Activated T-cell treated with anti-CD3 and anti-CD28 coated beads for 24 hours (primary cell): ENCODE data around the gene KANSL2.
A peak's percentile ranks its signal among the peaks of the same experiment; 100 is the strongest.
"Not testable (repeated sequence)": the region's sequence is repeated elsewhere in the genome, so short reads cannot be mapped to it uniquely, and the experiment has no call there.

ENCODE experiments used
- DNase-seq: peaks from one replicate; pipeline ENCODE4 v3.0.0-alpha.2; 2020; ENCODE audit warnings: low read depth

The KANSL2 gene

DNA sequence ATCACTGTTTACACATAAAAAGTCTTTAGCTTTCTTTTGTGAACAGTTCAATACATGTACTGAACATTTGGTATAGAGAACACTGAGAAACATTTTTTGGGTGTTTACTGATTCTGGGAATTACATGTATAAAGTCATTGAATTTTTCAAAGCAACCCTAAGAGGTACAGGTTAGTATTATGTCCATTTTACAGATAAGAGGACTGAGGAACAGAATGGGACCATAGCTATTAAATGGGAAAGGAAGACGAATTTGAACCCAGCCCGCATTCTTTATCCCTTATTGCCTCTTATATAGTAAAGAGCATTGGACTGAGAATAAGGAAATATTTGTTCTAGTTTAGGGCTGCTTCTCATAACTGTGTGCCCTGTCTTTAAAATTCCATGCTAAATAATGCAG is 889 bp upstream of the KANSL2 start:
- DNase-seq: no peak

DNA sequence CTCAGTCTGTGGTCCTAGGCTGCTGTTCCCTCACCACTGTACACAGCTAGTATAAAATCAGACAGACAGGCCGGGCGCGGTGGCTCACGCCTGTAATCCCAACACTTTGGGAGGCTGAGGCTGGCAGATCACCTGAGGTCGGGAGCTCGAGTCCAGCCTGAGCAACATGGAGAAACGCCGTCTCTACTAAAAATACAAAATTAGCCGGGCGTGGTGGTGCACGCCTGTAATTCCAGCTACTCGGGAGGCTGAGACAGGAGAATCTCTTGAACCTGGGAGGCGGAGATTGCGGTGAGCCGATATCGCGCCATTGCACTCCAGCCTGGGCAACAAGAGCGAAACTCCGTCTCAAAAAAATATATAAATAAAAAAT is 481 bp upstream of the KANSL2 start:
- not testable (repeated sequence) for DNase-seq

DNA sequence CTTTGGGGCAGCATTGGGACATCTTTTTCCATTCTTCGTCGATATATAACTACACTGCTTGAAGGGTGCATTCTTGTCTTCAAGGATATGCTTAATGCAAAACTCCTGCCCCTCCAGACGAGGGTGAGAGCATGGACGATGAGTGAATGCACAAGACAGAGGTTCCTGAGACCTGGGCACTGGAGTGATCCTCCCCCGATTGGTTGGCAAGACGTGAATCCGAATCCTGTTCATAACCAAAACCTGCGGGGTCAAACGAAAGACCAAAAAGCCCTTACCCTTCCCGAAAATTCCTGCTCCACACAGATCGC is 684 bp downstream of the KANSL2 start:
- DNase-seq: no peak

DNA sequence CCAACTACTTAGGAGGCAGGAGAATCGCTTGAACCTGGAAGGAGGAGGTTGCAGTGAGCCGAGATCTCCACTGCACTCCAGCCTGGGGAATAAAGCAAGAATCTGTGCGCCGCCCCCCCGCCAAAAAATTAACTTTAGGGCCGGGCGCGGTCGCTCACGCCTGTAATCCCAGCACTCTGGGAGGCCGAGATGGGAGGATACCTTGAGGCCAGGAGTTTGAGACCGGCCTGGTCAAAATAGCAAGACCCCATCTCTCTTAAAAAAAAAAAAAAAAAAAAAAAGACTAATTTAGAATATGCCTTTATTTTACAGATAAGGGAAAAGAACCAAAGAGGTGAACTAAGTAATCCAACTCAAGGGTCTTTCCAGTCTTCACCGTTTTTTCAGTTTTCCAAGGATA is 1.2 kb downstream of the KANSL2 start:
- DNase-seq: no peak

DNA sequence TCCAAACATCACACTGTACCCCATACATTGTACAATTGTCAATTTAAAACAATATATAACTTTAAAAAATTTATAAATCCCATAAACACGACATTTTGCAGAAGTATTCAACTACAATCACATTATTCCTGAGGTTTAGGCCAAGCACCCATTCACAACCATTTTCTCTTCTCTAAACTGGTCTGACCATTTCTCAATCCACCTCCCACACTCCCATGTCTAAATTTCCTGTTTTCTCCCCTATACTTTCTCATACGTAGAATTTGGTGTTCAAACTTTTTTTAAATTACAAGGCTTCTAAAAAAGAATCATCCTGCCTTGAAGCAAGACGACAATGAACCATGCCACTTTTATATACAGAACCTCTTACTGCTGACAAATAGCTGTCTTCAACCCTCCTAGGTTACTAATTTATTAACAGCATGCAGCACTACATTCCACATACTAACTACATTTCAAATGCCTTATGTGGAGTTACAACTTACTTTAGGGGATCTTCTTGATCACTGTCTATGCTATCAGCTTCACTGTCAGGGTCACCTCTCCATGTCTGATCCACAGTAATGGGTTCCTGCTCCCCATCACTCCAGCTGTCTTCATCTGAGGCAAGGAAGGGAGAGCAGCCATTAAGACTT is 3.4 kb downstream of the KANSL2 start:
- DNase-seq: no peak

DNA sequence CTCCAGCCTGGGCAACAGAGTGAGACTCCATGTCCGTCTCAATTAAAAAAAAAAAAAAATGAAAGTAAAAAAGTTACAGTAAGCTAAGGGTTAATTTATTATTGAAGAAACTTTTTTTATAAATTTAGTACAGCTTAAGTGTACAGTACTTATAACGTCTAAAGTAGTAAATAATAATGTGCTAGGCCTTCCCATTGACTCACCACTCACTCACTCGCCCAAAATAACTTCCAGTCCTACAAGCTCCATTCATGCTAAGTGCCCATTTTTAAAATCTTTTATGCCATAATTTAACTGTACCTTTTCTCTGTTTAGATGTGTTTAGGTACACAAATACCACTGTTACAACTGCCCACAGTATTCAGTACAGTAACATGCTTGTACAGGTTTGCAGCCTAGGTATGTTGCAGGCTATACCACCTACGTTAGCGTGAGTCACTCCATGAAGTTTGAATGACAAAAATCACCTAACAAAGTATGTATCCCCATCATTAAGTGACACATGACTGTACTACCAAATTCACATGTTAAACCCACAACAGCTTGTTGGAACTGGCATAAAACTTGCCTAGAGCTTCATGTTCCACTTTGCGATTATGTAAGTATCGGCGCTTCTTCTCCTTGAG is 10.7 kb downstream of the KANSL2 start:
- no peak for DNase-seq

DNA sequence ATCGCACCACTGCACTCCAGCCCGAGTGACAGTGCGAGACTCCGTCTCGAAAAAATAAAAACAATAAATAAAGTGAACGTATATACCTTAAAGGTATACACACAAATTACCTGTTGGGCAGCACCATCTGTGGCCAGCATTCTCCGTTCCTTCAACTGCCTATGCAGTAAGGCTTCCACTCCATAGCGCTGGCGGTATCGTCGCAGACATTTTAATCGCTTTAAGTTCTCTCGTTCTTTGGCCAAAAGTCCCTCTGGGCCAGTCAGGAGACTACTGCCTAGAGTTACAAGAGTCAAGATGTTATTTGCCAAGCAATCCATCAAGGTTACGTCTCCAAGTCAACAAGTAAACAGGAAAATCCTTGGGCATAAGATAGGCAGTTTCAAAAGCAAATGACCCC is 13.0 kb downstream of the KANSL2 start:
- DNase-seq: no peak

DNA sequence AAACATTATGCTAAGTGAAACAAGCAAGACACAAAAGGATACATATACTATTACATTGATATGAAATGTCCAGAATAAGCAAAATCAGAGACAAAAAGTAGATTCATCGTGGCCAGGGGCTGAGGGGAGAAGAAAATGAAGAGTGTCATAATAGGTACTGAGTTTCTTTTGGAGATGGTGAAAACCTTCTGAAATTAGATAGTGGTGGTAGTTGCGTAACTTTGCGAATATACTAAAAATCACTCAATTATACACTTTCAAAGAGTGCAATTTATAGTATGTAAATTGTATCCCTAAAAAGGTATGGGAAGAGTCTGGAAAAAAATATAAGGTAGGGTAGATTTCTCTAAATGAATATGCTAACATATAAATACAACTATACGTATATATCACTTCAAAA is 22.2 kb downstream of the KANSL2 start:
- no peak for DNase-seq

DNA sequence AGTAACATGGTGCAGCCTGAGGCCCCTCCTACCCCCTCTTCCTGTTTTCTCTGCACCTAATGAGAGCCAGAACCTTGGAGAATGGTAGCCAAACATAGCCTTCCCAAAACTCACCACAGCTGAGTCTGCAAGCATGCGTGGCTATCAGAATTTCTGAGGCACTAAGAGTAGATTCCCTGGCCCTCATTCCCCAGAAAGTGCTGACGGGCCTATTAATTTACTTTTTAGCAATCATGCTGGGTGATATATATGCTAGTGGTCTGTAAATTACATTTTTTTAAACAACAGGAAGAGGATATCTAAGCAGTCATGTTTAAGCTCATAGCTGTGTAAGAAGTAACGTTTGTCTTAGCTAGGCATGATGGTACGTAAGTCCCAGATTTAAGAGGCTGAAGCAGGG is 30.4 kb downstream of the KANSL2 start:
- DNase-seq: no peak

DNA sequence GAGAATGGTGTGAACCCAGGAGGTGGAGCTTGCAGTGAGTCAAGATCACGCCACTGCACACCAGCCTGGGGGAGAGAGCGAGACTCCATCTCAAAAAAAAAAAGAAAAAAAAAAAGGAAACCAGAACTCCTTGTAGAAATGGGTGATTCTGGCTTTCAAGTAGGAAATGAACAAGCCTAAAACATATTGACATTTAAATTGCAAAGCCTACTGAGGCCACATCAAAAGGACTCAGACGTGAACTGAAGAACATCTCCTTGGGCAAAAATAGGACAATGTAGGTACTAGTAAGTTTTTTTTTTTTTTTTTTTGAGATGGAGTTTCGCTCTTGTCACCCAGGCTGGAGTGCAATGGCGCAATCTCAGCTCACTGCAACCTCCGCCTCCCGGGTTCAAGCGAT is 36.7 kb downstream of the KANSL2 start:
- not testable (repeated sequence) for DNase-seq

DNA sequence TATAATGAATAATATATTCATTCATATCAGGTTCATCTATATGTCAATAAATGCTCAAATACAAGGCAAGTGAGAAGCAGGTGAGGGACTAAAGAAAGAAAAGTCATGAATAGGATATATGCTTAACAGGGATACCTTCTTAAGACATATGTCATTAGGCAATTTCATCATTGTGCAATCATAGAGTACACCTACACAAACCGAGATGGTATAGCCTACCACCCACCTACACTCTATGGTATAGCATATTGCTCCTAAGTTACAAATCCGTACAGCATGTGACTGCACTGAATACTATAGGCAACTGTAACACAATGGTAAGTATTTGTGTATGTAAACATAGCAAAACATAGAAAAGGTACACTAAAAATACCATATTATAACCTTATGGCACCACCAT is 39.0 kb downstream of the KANSL2 start:
- no peak for DNase-seq

DNA sequence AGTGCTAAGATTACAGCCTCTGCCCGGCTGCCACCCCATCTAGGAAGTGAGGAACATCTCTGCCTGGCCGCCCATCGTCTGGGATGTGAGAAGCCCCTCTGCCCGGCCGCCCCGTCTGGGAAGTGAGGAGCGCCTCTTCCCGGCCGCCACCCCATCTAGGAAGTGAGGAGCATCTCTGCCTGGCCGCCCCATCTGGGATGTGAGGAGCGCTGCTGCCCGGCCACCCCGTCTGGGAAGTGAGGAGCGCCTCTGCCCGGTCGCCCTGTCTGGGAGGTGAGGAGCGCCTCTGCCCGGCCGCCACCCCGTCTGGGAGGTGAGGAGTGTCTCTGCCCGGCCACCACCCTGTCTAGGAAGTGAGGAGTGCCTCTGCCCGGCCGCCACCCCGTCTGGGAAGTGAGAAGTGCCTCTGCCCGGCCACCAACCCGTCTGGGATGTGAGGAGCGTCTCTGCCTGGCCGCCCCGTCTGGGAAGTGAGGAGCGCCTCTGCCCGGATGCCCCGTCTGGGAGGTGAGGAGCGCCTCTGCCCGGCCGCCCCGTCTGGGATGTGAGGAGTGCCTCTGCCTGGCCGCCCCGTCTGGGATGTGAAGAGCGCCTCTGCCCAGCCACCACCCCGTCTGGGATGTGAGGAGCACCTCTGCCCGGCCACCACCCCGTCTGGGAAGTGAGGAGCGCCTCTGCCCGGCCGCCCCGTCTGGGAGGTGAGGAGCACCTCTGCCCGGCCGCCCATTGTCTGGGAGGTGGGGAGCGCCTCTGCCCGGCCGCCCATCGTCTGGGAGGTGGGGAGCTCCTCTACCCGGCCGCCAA is 40.1 kb downstream of the KANSL2 start:
- DNase-seq: not testable (repeated sequence)

DNA sequence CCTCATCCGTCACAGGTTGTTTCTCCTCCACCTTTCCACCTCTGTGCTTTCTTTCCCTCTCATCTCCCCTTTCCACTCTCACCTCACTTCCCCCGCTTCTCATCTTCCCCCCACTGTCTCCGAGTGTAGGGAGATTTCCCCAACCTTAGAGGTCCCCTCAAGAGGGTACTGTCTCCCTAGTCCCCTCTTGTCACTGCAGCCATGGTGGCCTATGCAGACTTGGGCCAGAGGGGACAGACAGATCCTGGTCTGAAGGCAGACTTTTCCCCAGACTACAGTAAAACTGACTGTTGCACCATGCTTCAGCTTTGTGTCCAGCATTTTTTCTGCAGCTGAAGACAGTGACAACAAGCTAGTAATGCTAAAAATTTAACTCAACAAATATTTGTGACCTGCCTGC is 41.2 kb downstream of the KANSL2 start:
- DNase-seq: no peak

DNA sequence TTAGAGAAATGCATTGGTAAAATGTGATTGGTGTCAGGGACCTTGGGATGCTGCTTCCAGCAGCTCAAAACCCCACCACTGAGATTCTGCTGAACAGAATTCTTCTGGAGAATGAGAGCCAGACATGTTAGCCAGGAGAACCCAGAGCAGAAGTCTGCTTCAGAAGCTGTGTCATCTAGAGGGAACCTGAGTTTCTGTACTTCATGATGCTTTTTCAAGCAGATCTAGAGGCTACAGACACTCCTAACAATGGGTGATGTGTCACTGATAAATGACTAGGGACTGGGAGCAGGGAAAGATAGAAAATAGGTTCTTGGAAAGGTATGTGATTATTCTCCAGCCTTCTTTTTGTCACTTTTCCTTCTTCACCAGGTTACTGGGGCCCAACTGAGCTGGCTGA is 41.6 kb downstream of the KANSL2 start:
- no peak for DNase-seq

DNA sequence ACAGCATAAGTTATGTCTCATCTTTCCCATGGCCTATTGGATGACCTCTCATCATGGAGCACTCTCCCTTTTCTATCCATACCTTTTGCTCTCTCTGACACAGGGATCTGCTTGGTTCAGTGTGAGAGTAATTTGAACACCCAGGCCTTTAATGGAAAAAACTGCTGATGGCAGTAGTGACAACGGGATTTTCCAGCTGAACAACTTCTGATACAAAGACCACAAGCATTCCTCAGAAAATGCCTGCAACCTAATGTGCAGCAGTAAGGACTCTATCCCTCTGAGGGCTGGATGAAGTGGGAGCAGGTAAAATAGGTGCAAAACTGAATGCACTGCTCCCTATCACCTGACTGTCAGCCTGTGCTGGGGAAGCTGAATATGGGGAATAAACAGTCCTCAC is 51.0 kb downstream of the KANSL2 start:
- DNase-seq: no peak

DNA sequence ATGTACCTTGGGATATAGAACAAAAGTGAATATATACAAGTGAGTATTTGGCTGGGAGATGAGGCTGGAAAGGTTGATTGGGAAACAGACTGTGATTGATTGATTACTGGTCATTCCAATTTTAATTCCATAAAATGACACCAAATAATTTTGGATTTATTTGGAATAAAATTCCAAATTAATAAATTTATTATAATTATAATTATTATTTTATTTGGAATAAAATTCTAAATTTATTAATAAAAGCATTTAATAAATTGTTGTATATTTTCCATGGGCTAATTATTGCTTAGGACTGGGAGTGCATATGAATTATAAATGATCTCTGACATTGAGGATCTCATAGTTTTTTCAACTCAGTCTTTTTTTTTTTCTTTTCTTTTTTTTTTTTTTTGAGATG is 51.7 kb downstream of the KANSL2 start:
- DNase-seq: no peak

DNA sequence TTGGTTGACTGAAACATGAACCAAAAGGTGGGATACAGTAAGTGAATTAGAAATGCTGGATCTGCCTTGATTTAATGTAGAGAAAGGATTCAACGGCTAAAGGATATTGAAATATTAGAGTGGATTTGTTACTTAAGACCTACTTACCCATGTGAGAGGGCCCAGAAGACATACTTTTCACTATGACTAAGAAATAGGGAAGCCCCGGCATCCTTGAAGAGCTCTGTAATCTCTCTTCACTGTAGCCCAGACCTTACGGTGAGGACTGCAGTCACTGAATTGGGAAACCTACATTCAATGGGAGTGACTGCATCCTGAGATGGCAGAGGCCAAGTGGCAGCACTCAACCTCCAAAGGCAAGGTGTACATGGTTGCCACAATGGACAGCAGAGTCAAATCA is 52.5 kb downstream of the KANSL2 start:
- no peak for DNase-seq

DNA sequence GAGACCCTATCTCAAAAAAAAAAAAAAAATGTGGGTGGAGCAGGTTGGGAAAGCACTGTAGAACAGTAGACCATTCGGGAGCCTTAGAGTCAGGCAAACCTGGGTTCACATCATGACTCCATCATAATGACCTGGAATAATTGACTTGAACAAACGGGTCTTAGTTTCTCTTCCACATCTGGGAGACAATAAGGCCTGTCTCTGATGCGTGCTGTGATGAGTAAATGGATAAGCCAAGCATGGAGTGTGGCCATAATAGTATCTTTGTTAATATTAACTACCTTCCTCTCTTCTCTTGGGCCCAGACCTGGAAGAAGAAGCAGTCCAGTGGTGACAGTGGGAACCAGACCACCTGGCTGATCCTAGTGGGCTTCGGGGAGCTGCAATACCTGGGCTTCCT is 54.5 kb downstream of the KANSL2 start:
- DNase-seq: no peak

DNA sequence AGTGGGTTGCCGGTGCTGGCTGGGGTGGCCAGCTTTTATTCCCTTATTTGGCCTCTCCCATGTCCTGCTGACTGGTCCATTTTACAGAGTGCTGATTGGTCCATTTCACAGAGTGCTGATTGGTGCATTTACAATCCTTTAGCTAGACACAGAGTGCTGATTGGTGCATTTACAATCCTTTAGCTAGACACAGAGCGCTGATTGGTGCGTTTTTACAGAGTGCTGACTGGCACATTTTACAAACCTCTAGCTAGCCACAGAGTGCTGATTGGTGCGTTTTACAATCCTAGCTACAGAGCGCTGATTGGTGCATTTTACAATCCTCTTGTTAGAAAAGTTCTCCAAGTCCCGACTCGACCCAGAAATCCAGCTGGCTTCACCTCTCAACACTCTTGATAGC is 59.0 kb downstream of the KANSL2 start:
- not testable (repeated sequence) for DNase-seq

DNA sequence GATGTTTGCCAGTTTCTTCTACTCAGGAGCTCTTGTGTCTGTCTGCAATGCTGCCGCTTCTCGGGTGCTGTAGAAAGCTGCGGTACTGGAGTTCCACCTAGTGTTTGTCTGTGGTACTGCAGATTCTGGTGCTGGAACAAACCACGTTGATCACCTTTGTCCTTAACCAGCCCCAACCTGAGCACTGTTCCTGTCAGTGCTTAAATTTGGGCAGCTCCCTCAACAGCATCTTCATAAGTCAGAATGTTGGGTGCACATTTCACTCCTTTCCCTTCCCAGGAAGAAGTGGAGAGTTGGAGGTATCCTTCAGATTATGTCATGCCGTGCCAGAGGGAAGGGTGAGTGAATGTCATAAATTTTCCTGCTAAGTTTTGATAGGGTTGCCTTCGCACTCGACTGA is 63.5 kb downstream of the KANSL2 start:
- DNase-seq: peak; percentile 74

DNA sequence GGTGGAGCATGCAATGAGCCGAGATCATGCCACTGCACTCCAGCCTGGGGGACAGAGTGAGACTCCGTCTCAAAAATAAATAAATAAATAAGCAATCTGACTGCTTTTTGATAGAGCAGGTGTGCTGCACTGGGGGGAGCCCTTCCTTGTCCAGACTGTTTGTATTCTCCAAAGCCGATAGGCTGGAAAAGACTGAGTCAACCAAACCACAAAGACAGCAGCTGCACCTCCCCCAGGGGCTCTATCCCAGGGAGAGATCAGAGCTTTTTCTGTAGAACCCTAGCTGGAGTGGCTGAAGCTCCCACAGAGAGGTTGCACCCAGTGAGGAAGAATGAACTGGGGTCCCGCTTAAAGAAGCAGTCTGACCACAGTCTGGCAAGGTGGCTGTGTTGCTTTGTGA is 66.4 kb downstream of the KANSL2 start:
- no peak for DNase-seq

DNA sequence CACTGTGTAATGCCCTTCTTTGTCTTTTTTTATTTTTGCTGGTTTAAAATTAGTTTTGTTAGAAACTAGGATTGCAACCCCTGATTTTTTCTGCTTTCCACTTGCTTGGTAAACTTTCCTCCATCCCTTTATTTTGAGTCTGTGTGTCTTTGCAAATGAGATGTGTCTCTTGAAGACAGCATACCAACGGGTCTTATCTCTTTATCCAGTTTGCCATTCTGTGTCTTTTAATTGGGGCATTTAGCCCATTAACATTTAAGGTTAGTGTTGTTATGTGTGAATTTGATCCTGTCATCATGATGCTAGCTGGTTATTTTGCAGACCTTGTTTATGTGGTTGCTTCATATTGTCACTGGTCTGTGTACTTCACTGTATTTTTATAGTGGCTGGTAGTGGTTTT is 68.7 kb downstream of the KANSL2 start:
- DNase-seq: no peak
